ENCODE data around the gene SULT1A1. TPM values are rescaled to one million over a fixed set of nuclear protein-coding genes. Genes with fewer than 3 reads are reported as not detected.
"Not testable (repeated sequence)": the region's sequence is repeated elsewhere in the genome, so short reads cannot be mapped to it uniquely, and the experiment has no call there.

SULT1A1 gene
- total RNA-seq, 1 experiment from 2014 or later: 1.5 TPM

DNA sequence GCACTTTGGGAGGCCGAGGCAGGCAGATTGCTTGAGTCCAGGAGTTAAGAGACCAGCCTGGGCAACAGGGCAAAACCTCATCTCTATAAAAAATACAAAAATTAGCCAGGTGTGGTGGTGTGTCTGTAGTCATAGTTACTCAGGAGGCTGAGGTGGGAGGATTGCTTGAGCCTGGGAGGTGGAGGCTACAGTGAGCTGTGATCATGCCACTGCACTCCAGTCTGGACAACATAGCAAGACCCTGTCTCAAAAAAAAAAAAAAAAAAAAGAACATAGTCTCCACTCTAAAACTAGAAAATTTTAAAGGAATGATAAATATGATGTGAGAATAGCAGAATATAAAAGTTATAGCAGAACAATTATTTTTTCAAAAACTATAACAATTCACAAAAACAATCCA is 10.5 kb upstream of the SULT1A1 start:
- H3K27me3 ChIP-seq (ENCODE audit: control insufficient read depth, insufficient read depth, low read length); in situ Hi-C loops (cut with HindIII; ENCODE audit: low pct_unique_long_range_greater_than_20kb, low sequenced_read_pairs): not testable (repeated sequence)
- POLR2A ChIA-PET: interaction anchor here (0.7 kb wide), 1 partner anchor 11 kb away, joined by 6 read pairs; no protein-coding TSS in a partner anchor

DNA sequence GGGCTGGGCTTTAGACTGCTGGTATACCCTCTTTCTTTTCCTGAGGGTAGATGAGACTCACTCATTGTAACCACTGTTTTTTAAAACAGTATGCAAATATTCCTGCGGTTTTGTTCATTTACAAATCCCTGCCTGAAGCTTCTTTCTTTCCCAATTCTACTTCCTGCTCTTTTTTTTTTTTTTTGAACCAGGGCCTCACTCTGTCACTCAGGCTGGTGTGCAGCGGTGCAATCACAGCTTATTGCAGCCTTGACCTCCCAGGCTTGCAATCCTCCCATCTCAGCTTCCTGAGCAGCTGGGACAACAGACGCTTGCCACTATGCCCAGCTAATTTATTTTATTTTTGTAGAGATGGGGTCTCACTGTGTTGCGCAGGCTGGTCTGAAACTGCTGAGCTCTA is 8.0 kb upstream of the SULT1A1 start:
- H3K27me3 ChIP-seq (ENCODE audit: control insufficient read depth, insufficient read depth, low read length): no peaks in the 10 kb centered on the region
- TF ChIP-seq, protein P1, sequence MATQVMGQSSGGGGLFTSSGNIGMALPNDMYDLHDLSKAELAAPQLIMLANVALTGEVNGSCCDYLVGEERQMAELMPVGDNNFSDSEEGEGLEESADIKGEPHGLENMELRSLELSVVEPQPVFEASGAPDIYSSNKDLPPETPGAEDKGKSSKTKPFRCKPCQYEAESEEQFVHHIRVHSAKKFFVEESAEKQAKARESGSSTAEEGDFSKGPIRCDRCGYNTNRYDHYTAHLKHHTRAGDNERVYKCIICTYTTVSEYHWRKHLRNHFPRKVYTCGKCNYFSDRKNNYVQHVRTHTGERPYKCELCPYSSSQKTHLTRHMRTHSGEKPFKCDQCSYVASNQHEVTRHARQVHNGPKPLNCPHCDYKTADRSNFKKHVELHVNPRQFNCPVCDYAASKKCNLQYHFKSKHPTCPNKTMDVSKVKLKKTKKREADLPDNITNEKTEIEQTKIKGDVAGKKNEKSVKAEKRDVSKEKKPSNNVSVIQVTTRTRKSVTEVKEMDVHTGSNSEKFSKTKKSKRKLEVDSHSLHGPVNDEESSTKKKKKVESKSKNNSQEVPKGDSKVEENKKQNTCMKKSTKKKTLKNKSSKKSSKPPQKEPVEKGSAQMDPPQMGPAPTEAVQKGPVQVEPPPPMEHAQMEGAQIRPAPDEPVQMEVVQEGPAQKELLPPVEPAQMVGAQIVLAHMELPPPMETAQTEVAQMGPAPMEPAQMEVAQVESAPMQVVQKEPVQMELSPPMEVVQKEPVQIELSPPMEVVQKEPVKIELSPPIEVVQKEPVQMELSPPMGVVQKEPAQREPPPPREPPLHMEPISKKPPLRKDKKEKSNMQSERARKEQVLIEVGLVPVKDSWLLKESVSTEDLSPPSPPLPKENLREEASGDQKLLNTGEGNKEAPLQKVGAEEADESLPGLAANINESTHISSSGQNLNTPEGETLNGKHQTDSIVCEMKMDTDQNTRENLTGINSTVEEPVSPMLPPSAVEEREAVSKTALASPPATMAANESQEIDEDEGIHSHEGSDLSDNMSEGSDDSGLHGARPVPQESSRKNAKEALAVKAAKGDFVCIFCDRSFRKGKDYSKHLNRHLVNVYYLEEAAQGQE (IDR thresholded peaks at IDR 0.05; ENCODE audit: insufficient read depth in 1 of 2, low read depth in 2 of 2, low read length in 1 of 2): no peak
- H3K27ac ChIP-seq (ENCODE audit: low read length): no peak overlapping the region
- no peaks in the 10 kb centered on the region for H3K9me3 ChIP-seq (ENCODE audit: control insufficient read depth, insufficient read depth, low read depth, low read length)
- intact Hi-C loops (cut with micrococcal nuclease; ENCODE audit: unreplicated experiment) (no loop called here), in situ Hi-C loops (cut with HindIII; ENCODE audit: low pct_unique_long_range_greater_than_20kb, low sequenced_read_pairs) (no loop called here)
- ATAC-seq: no peak
- H3K4me1 ChIP-seq (ENCODE audit: control insufficient read depth, insufficient read depth, low read length): no peaks in the 10 kb centered on the region; the same call in 1 of the 2 replicates
- CTCF ChIA-PET: no interaction called here
- H3K4me3 ChIP-seq (ENCODE audit: low read depth in 2 of 2, low read length in 2 of 2): no peak overlapping the region
- no peaks in the 10 kb centered on the region for H3K36me3 ChIP-seq (ENCODE audit: control insufficient read depth, insufficient read depth, low read length)
- POLR2A ChIA-PET: interaction anchor here (0.6 kb wide), 1 partner anchor 86 kb away, joined by 4 read pairs; no protein-coding TSS in a partner anchor
- no peak for DNase-seq (ENCODE audit: low read depth, low spot score)
- no TSS peak for BruUV-seq (replicated peaks)

More for the DNA sequence above, 10.5 kb upstream of the SULT1A1 start:
- H3K36me3 ChIP-seq (ENCODE audit: control insufficient read depth, insufficient read depth, low read length); ATAC-seq; BruUV-seq (replicated peaks); CTCF ChIA-PET; H3K4me3 ChIP-seq (ENCODE audit: low read depth in 2 of 2, low read length in 2 of 2); DNase-seq (ENCODE audit: low read depth, low spot score); H3K27ac ChIP-seq (ENCODE audit: low read length); H3K4me1 ChIP-seq (ENCODE audit: control insufficient read depth, insufficient read depth, low read length); H3K9me3 ChIP-seq (ENCODE audit: control insufficient read depth, insufficient read depth, low read depth, low read length); intact Hi-C loops (cut with micrococcal nuclease; ENCODE audit: unreplicated experiment): not testable (repeated sequence)

DNA sequence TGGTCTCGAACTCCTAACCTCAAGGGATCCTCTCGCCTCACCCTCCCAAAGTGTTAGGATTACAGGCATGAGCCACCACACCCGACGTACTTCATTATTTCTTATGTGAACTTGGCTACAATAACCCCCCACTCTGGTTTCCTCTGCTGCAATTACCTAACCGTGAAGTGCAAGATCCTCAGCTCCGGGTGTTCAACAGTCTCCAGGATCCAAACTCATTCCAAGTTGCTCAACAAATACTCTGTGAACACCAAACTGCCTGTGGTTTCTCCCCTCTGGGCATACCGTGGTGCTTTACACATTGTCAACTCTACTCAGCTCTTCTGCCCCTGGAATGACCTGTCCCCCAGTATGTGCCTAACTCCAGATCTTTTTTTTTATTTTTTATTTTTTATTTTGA is 6.8 kb upstream of the SULT1A1 start:
- ChIA-PET CTCF (interaction anchor here (0.5 to 0.6 kb wide), 2 partner anchors 53 to 62 kb away, joined by 3 to 9 read pairs; no protein-coding TSS in a partner anchor), POLR2A (no interaction called here)
- Histone ChIP-seq H3K27ac (ENCODE audit: low read length) (no peak overlapping the region), H3K9me3 (ENCODE audit: control insufficient read depth, insufficient read depth, low read depth, low read length) (no peaks in the 10 kb centered on the region), H3K27me3 (ENCODE audit: control insufficient read depth, insufficient read depth, low read length) (no peaks in the 10 kb centered on the region), H3K36me3 (ENCODE audit: control insufficient read depth, insufficient read depth, low read length) (no peaks in the 10 kb centered on the region), H3K4me3 (ENCODE audit: low read depth in 2 of 2, low read length in 2 of 2) (no peak overlapping the region), H3K4me1 (ENCODE audit: control insufficient read depth, insufficient read depth, low read length) (no peaks in the 10 kb centered on the region; the same call in 1 of the 2 replicates)
- in situ Hi-C loops (cut with HindIII; ENCODE audit: low pct_unique_long_range_greater_than_20kb, low sequenced_read_pairs) (no loop called here), intact Hi-C loops (cut with micrococcal nuclease; ENCODE audit: unreplicated experiment) (no loop called here)
- no peak for DNase-seq (ENCODE audit: low read depth, low spot score)
- TF ChIP-seq TCF7L2 (IDR thresholded peaks at IDR 0.05; ENCODE audit: low read depth, low read length): no peak
- TF ChIP-seq, protein P2, sequence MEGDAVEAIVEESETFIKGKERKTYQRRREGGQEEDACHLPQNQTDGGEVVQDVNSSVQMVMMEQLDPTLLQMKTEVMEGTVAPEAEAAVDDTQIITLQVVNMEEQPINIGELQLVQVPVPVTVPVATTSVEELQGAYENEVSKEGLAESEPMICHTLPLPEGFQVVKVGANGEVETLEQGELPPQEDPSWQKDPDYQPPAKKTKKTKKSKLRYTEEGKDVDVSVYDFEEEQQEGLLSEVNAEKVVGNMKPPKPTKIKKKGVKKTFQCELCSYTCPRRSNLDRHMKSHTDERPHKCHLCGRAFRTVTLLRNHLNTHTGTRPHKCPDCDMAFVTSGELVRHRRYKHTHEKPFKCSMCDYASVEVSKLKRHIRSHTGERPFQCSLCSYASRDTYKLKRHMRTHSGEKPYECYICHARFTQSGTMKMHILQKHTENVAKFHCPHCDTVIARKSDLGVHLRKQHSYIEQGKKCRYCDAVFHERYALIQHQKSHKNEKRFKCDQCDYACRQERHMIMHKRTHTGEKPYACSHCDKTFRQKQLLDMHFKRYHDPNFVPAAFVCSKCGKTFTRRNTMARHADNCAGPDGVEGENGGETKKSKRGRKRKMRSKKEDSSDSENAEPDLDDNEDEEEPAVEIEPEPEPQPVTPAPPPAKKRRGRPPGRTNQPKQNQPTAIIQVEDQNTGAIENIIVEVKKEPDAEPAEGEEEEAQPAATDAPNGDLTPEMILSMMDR (IDR thresholded peaks at IDR 0.05): no peak
- no peak for TF ChIP-seq SIN3A (IDR thresholded peaks at IDR 0.05; ENCODE audit: borderline replicate concordance, insufficient read depth, low read depth, low read length)
- TF ChIP-seq, protein P1 (IDR thresholded peaks at IDR 0.05; ENCODE audit: insufficient read depth in 1 of 2, low read depth in 2 of 2, low read length in 1 of 2): no peak
- TF ChIP-seq POLR2AphosphoS5 (IDR thresholded peaks at IDR 0.05; ENCODE audit: low read depth, low read length): no peak
- no TSS peak for BruUV-seq (replicated peaks)
- no peak for ATAC-seq

Data from Panc1 (cell line).